Stimulated activated CD8-positive, alpha-beta memory T cell treated with anti-CD3 and anti-CD28 coated beads, Interleukin-15, amount 100 ng/mL, for 1 hour (primary cell): ENCODE data around the gene LRRC7.

ENCODE experiments used
- DNase-seq: peaks from one replicate; pipeline ENCODE4 v3.0.0-alpha.2; 2020; ENCODE audit warnings: low read depth

Gene LRRC7

GRCh38 chr1:69589799-69590198, 22.1 kb downstream of the LRRC7 start:
- no peak for DNase-seq

GRCh38 chr1:69592341-69592740, 24.6 kb downstream of the LRRC7 start:
- no peak for DNase-seq

- no peak for DNase-seq
These were observed 27.8 kb downstream of the LRRC7 start for GRCh38 chr1:69595486-69595885.

- DNase-seq: no peak
These were observed 43.6 kb downstream of the LRRC7 start for GRCh38 chr1:69611316-69611715.

- no peak for DNase-seq
These were observed 45.7 kb downstream of the LRRC7 start for GRCh38 chr1:69613414-69613813.

GRCh38 chr1:69638673-69639072, 71.0 kb downstream of the LRRC7 start:
- no peak for DNase-seq

GRCh38 chr1:69639159-69639558, 71.4 kb downstream of the LRRC7 start:
- DNase-seq: no peak

GRCh38 chr1:69643266-69643665, 75.5 kb downstream of the LRRC7 start:
- no peak for DNase-seq

- no peak for DNase-seq
These were observed 77.8 kb downstream of the LRRC7 start for GRCh38 chr1:69645477-69645876.

- no peak for DNase-seq
These were observed 80.8 kb downstream of the LRRC7 start for GRCh38 chr1:69648486-69648885.

GRCh38 chr1:69649383-69649990, 81.8 kb downstream of the LRRC7 start:
- DNase-seq: no peak

- DNase-seq: no peak
These were observed 83.1 kb downstream of the LRRC7 start for GRCh38 chr1:69650779-69651178.

- no peak for DNase-seq
These were observed 83.9 kb downstream of the LRRC7 start for GRCh38 chr1:69651656-69652055.

- no peak for DNase-seq
These were observed 90.2 kb downstream of the LRRC7 start for GRCh38 chr1:69657971-69658370.

- no peak for DNase-seq
These were observed 94.0 kb downstream of the LRRC7 start for GRCh38 chr1:69661686-69662085.

- no peak for DNase-seq
These were observed 94.6 kb downstream of the LRRC7 start for GRCh38 chr1:69662321-69662720.

GRCh38 chr1:69671363-69672010, 103.8 kb downstream of the LRRC7 start:
- no peak for DNase-seq

GRCh38 chr1:69673321-69673720, 105.6 kb downstream of the LRRC7 start:
- no peak for DNase-seq

GRCh38 chr1:69679965-69680364, 112.2 kb downstream of the LRRC7 start:
- no peak for DNase-seq

GRCh38 chr1:69686367-69686984, 118.8 kb downstream of the LRRC7 start:
- DNase-seq: no peak

- no peak for DNase-seq
These were observed 120.5 kb downstream of the LRRC7 start for GRCh38 chr1:69688193-69688592.

GRCh38 chr1:69691179-69691578, 123.5 kb downstream of the LRRC7 start:
- DNase-seq: no peak

GRCh38 chr1:69693921-69694675, 126.4 kb downstream of the LRRC7 start:
- no peak for DNase-seq
